IMR-90 (cell line): ENCODE measurements around the gene CD82. TPM values are rescaled to one million over a fixed set of nuclear protein-coding genes. Genes with fewer than 3 reads are reported as not detected.

Source experiments
- ATAC-seq: fragments of 200-7000 bp; cut with Tn5 transposase; 2 replicates; pipeline ENCODE4 v1.9.1; 2020; ENCODE audit warnings: low read depth, mild to moderate bottlenecking, moderate library complexity
- BruUV-seq: library from RNA; stranded (reverse); fragments of 400-500 nt; replicated peaks from 2 replicates; lab custom pipeline; 2021; lab: Mats Ljungman, UMichigan
- CTCF ChIA-PET: fragments of 300-600 bp; formaldehyde crosslinking; extraction: SDS; loops from one replicate; lab custom pipeline; 2021; ENCODE audit warnings: antibody characterized with exemption; lab: Yijun Ruan, JAX
- POLR2A ChIA-PET: fragments of 300-600 bp; sonication (Branson Sonifier 250); formaldehyde crosslinking; loops from one replicate; lab custom pipeline; 2022; ENCODE audit warnings: antibody characterized with exemption; ENCODE audit not compliant: unreplicated experiment; lab: Charles Lee
- DNase-seq: peaks from one replicate; pipeline ENCODE4 v3.0.0; 2013
- H2AFZ ChIP-seq: replicated peaks from 2 replicates; pipeline ENCODE3; 2013; ENCODE audit warnings: low read length, mild to moderate bottlenecking; ENCODE audit not compliant: poor library complexity
- H2AK5ac ChIP-seq: 2 replicates; pipeline ENCODE4 v1.6.1; 2013; ENCODE audit warnings: low read depth, low read length, inconsistent platforms
- H2AK9ac ChIP-seq: replicated peaks from 2 replicates; pipeline ENCODE3; 2013; ENCODE audit warnings: mild to moderate bottlenecking, low read depth, low read length, moderate library complexity; ENCODE audit not compliant: poor library complexity
- H2BK120ac ChIP-seq: 2 replicates; pipeline ENCODE4 v1.6.1; 2013; ENCODE audit warnings: low read depth, low read length, inconsistent platforms
- H2BK15ac ChIP-seq: 3 replicates; pipeline ENCODE4 v1.6.1; 2013; ENCODE audit warnings: low read depth, low read length, inconsistent platforms
- H2BK20ac ChIP-seq: 2 replicates; pipeline ENCODE4 v1.6.1; 2013; ENCODE audit warnings: low read depth, mild to moderate bottlenecking, inconsistent platforms, low read length, moderate library complexity
- H2BK5ac ChIP-seq: 2 replicates; pipeline ENCODE4 v1.6.1; 2013; ENCODE audit warnings: mild to moderate bottlenecking, low read depth, low read length, inconsistent platforms; ENCODE audit not compliant: poor library complexity, severe bottlenecking
- H3K14ac ChIP-seq: replicated peaks from 2 replicates; pipeline ENCODE4 v1.6.1; 2013; ENCODE audit warnings: low read depth, low read length, inconsistent platforms
- H3K18ac ChIP-seq: 2 replicates; pipeline ENCODE4 v1.6.1; 2013; ENCODE audit warnings: low read depth, low read length, control low read depth
- H3K23ac ChIP-seq: 2 replicates; pipeline ENCODE4 v1.6.1; 2013; ENCODE audit warnings: low read depth, low read length, inconsistent platforms
- H3K27ac ChIP-seq: 2 replicates; pipeline ENCODE4 v1.5.1; 2013; ENCODE audit warnings: mild to moderate bottlenecking, control low read depth, low read length; ENCODE audit not compliant: insufficient read depth
- H3K27me3 ChIP-seq: 2 replicates; pipeline ENCODE4 v1.6.1; 2013; ENCODE audit warnings: low read length; ENCODE audit not compliant: control insufficient read depth, insufficient read depth
- H3K36me3 ChIP-seq: 2 replicates; pipeline ENCODE4 v1.6.1; 2013; ENCODE audit warnings: low read length, mixed read lengths; ENCODE audit not compliant: control insufficient read depth, insufficient read depth
- H3K4ac ChIP-seq: 2 replicates; pipeline ENCODE4 v1.6.1; 2013; ENCODE audit warnings: low read depth, low read length, inconsistent platforms
- H3K4me1 ChIP-seq: 2 replicates; pipeline ENCODE4 v1.6.1; 2013; ENCODE audit warnings: low read length, mixed read lengths; ENCODE audit not compliant: control insufficient read depth, insufficient read depth
- H3K4me2 ChIP-seq: 2 replicates; pipeline ENCODE4 v1.6.1; 2013; ENCODE audit warnings: low read depth, mild to moderate bottlenecking, control low read depth, low read length, moderate library complexity
- H3K4me3 ChIP-seq: 2 replicates; pipeline ENCODE4 v1.5.1; 2013; ENCODE audit warnings: low read depth, mild to moderate bottlenecking, control low read depth, low read length, moderate library complexity; ENCODE audit not compliant: insufficient read depth
- H3K56ac ChIP-seq: 2 replicates; pipeline ENCODE4 v1.6.1; 2013; ENCODE audit warnings: low read length, inconsistent platforms; ENCODE audit not compliant: insufficient read depth; ENCODE audit errors: extremely low read depth
- H3K79me1 ChIP-seq, 2 experiments: 2 replicates each; pipeline ENCODE4 v1.6.1; 2013; ENCODE audit warnings: low read length in 2 of 2, inconsistent platforms in 1 of 2, low read depth in 1 of 2
- H3K9ac ChIP-seq: 2 replicates; pipeline ENCODE4 v1.6.1; 2013; ENCODE audit warnings: low read depth, low read length, control low read depth
- H3K9me1 ChIP-seq: 2 replicates; pipeline ENCODE4 v1.6.1; 2013; ENCODE audit warnings: low read length, inconsistent platforms; ENCODE audit not compliant: insufficient read depth
- H3K9me3 ChIP-seq: 2 replicates; pipeline ENCODE4 v1.6.1; 2013; ENCODE audit warnings: low read length; ENCODE audit not compliant: control insufficient read depth, insufficient read depth
- H4K20me1 ChIP-seq: 2 replicates; pipeline ENCODE4 v1.6.1; 2013; ENCODE audit warnings: low read length, inconsistent platforms; ENCODE audit not compliant: insufficient read depth
- H4K5ac ChIP-seq: 2 replicates; pipeline ENCODE4 v1.6.1; 2013; ENCODE audit warnings: mild to moderate bottlenecking, low read depth, low read length, control low read depth
- H4K8ac ChIP-seq, 2 experiments: 2 replicates each; pipeline ENCODE4 v1.6.1; 2013; ENCODE audit warnings: low read depth in 2 of 2, low read length in 2 of 2, control low read depth in 1 of 2, inconsistent platforms in 1 of 2
- H4K91ac ChIP-seq: 2 replicates; pipeline ENCODE4 v1.6.1; 2013; ENCODE audit warnings: low read depth, low read length, inconsistent platforms; ENCODE audit not compliant: insufficient read depth
- BHLHE40 ChIP-seq: fragments of 150-350 bp; IDR thresholded peaks from 2 replicates; pipeline ENCODE4 v1.6.1; 2016; ENCODE audit warnings: mild to moderate bottlenecking, low read depth, low read length
- CEBPB ChIP-seq: IDR thresholded peaks from 2 replicates; pipeline ENCODE4 v1.6.1; 2012; ENCODE audit warnings: low read depth, low read length, improper control_type of control experiment
- CHD1 ChIP-seq: IDR thresholded peaks from 2 replicates; pipeline ENCODE4 v1.6.1; 2012; ENCODE audit warnings: low read depth, low read length, improper control_type of control experiment
- CTCF ChIP-seq: conservative IDR thresholded peaks from 2 replicates; pipeline ENCODE4 v1.5.1; 2012; ENCODE audit warnings: mild to moderate bottlenecking, low read depth, low read length, improper control_type of control experiment
- ELK1 ChIP-seq: fragments of 150-350 bp; IDR thresholded peaks from 2 replicates; pipeline ENCODE4 v1.6.1; 2016; ENCODE audit warnings: low read depth, mild to moderate bottlenecking, low read length, moderate library complexity, borderline replicate concordance
- FOS ChIP-seq: fragments of 150-350 bp; IDR thresholded peaks from 2 replicates; pipeline ENCODE4 v1.6.1; 2016; ENCODE audit warnings: low read depth, low read length
- MAFK ChIP-seq: IDR thresholded peaks from 2 replicates; pipeline ENCODE4 v1.6.1; 2012; ENCODE audit warnings: low read depth, low read length, improper control_type of control experiment
- MAZ ChIP-seq: IDR thresholded peaks from 2 replicates; pipeline ENCODE4 v1.6.1; 2012; ENCODE audit warnings: low read depth, mild to moderate bottlenecking, low read length, improper control_type of control experiment, moderate library complexity, borderline replicate concordance
- MXI1 ChIP-seq: IDR thresholded peaks from 2 replicates; pipeline ENCODE4 v1.6.1; 2012; ENCODE audit warnings: low read depth, mild to moderate bottlenecking, low read length, moderate library complexity, borderline replicate concordance
- NFE2L2 ChIP-seq: fragments of 150-350 bp; IDR thresholded peaks from 2 replicates; pipeline ENCODE4 v1.6.1; 2016; ENCODE audit warnings: low read depth, mild to moderate bottlenecking, low read length
- POLR2A ChIP-seq: IDR thresholded peaks from 2 replicates; pipeline ENCODE4 v1.6.1; 2012; ENCODE audit warnings: mild to moderate bottlenecking, low read depth, low read length
- RAD21 ChIP-seq: IDR thresholded peaks from 2 replicates; pipeline ENCODE4 v1.6.1; 2012; ENCODE audit warnings: low read length, improper control_type of control experiment
- RCOR1 ChIP-seq: IDR thresholded peaks from 2 replicates; pipeline ENCODE4 v1.6.1; 2012; ENCODE audit warnings: mild to moderate bottlenecking, low read length, improper control_type of control experiment; ENCODE audit not compliant: insufficient replicate concordance
- RFX5 ChIP-seq: IDR thresholded peaks from 2 replicates; pipeline ENCODE4 v1.8.0; 2012; ENCODE audit warnings: low read depth, mild to moderate bottlenecking, low read length, moderate library complexity
- SMC3 ChIP-seq: fragments of 150-350 bp; IDR thresholded peaks from 2 replicates; pipeline ENCODE4 v1.6.1; 2016; ENCODE audit warnings: low read depth, mild to moderate bottlenecking, antibody characterized with exemption, low read length, moderate library complexity
- USF2 ChIP-seq: fragments of 150-350 bp; IDR thresholded peaks from 2 replicates; pipeline ENCODE4 v1.6.1; 2017; ENCODE audit warnings: mild to moderate bottlenecking, antibody characterized with exemption, low read length, low read depth
- WGBS, 2 experiments: methylation state at CpG; one replicate each; pipeline versions ENCODE4 v1.1.5 to v1.1.7; 2013; ENCODE audit warnings: missing lambda C conversion rate in 2 of 2; ENCODE audit not compliant: insufficient read length in 1 of 2; ENCODE audit errors: extremely low coverage in 2 of 2; 5-methylcytosine and 5-hydroxymethylcytosine counted together
- dilution Hi-C: fragments of 300-500 bp; cut with HindIII; formaldehyde crosslinking; loops from one replicate; pipeline ENCODE4 v1.14.3; 2018; ENCODE audit warnings: low sequenced_read_pairs; ENCODE audit not compliant: unreplicated experiment
- in situ Hi-C: fragments of 300-500 bp; cut with MboI; formaldehyde crosslinking; loops from 3 replicates; pipeline ENCODE4 v1.14.3; 2019; ENCODE audit warnings: low sequenced_read_pairs, inconsistent platforms, mixed read lengths
- intact Hi-C: fragments of 100-400 bp; cut with micrococcal nuclease; formaldehyde crosslinking; loops from 2 replicates; pipeline ENCODE4 v1.10.0; 2022
- polyA plus RNA-seq, 3 experiments: library from polyadenylated mRNA; depleted of rRNA; stranded (reverse); fragments of >200 nt; gene quantifications; 2 replicates each; pipeline ENCODE4 v1.2.3, GENCODE V29; 2012; ENCODE audit warnings: low replicate concordance in 1 of 3
- total RNA-seq: library from RNA; depleted of rRNA; stranded (reverse); fragments of >200 nt; gene quantifications from 2 replicates; pipeline ENCODE4 v1.2.3, GENCODE V29; 2012

CD82 gene
- total and polyA plus RNA-seq, 2 of the 4 experiments (the other 2 are of a cell fraction), result 32.8 to 49.4 TPM

- no TSS peak for BruUV-seq
- ATAC-seq (no peak), DNase-seq (no peak)
- no peak overlapping the region for H2AFZ ChIP-seq
- no peak overlapping the region for H2BK20ac ChIP-seq
- H3K14ac ChIP-seq, result no peak overlapping the region
- H3K23ac ChIP-seq, result no peak overlapping the region
- no peak overlapping the region for H3K9ac ChIP-seq
- no peak for TF ChIP-seq POLR2A
- TF ChIP-seq MXI1, result no peak
- no peak for TF ChIP-seq USF2
- TF ChIP-seq MAZ, result no peak
- TF ChIP-seq CEBPB, result no peak
- TF ChIP-seq RCOR1, result no peak
- no peak for TF ChIP-seq FOS
- TF ChIP-seq BHLHE40, result no peak
- TF ChIP-seq RFX5, result no peak
- TF ChIP-seq CTCF, result no peak
- TF ChIP-seq ELK1, result no peak
- no peak for TF ChIP-seq SMC3
- no peak for TF ChIP-seq NFE2L2
- TF ChIP-seq CHD1, result no peak
- TF ChIP-seq RAD21, result no peak
- TF ChIP-seq MAFK, result no peak
- no peak overlapping the region for H2AK9ac ChIP-seq
- ChIA-PET POLR2A (no interaction called here), CTCF (interaction anchor here (0.7 kb wide), 1 partner anchor 77 kb away, joined by 3 read pairs; no protein-coding TSS in a partner anchor)
- H3K27me3 ChIP-seq, result peaks cover 23% of the 10 kb centered on the region
- intact Hi-C loops (loop anchor here (5.0 kb wide), 1 partner anchor 363 kb away; no protein-coding TSS in a partner anchor), dilution Hi-C loops (no loop called here), in situ Hi-C loops (loop anchor here (5.0 to 10.0 kb wide), 2 partner anchors 255 to 408 kb away; no protein-coding TSS in a partner anchor)
- H3K9me3 ChIP-seq, result no peaks in the 10 kb centered on the region
- no peak overlapping the region for H3K27ac ChIP-seq
- no peak overlapping the region for H2AK5ac ChIP-seq
- no peak overlapping the region for H4K91ac ChIP-seq
- WGBS, 2 experiments, result 29% methylated on average over 2 of the region's 7 CpGs; no CpG with 5 or more reads in 1 of the 2 experiments
- no peak overlapping the region for H3K4ac ChIP-seq
- H3K4me2 ChIP-seq, result no peak overlapping the region
- no peak overlapping the region for H2BK120ac ChIP-seq
- no peaks in the 10 kb centered on the region for H3K9me1 ChIP-seq
- no peak overlapping the region for H2BK5ac ChIP-seq
- no peak overlapping the region for H3K18ac ChIP-seq
- H4K8ac ChIP-seq, result no peak overlapping the region
- no peaks in the 10 kb centered on the region for H3K79me1 ChIP-seq
- no peak overlapping the region for H2BK15ac ChIP-seq
- no peak overlapping the region for H3K56ac ChIP-seq
- H3K4me1 ChIP-seq, result no peaks in the 10 kb centered on the region
- no peaks in the 10 kb centered on the region for H3K36me3 ChIP-seq
- H4K20me1 ChIP-seq, result no peaks in the 10 kb centered on the region
- H4K5ac ChIP-seq, result no peak overlapping the region
- H3K4me3 ChIP-seq, result no peak overlapping the region
These were observed 25.5 kb upstream of the CD82 start for GRCh38 chr11:44539971-44540370.
